CD4-positive, alpha-beta T cell treated with Interleukin-17A for 1 hour (primary cell): Measurements from ENCODE around the gene IL33.

ENCODE experiments used
- DNase-seq: peaks from one replicate; pipeline ENCODE4 v3.0.0-alpha.2; 2020

Gene IL33

DNA sequence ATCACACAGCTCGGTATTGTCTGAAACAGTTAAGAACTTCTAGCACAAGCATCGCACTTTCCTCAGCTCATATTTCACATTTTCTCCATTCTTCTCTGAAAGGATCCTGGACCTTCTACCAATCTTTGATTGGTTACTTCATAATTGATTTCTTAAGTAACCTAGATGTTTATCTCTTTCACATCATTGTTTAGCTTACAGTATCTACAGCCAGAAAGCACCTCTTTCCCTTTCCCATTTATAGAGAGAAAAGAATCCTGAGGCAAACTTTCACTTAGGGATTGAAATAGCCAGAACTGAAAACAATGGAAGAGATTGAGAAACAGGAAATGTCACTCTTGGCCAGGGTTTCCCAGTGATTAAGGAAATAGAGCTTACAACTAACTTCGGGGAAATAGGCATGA is 2.5 kb downstream of the IL33 start:
- no peak for DNase-seq

DNA sequence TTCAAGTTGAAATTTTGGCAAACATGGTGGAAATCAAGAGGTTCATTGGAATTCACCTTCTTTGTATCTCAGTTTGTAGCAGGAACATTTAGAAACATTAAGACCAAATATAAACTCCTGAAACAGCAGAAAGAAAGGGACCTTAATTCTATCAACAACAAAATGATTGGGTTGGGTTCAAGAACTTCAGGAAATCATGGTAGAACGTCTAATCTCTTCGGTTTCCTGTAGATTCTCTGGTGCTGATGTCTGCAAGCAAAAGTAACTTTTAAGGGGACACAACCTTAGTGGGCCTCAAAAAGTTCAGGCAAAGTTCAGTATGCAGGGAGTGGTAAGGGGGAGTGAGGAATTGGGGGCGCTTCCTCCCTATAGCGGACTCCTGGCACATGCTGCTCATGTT is 3.4 kb downstream of the IL33 start:
- DNase-seq: no peak

DNA sequence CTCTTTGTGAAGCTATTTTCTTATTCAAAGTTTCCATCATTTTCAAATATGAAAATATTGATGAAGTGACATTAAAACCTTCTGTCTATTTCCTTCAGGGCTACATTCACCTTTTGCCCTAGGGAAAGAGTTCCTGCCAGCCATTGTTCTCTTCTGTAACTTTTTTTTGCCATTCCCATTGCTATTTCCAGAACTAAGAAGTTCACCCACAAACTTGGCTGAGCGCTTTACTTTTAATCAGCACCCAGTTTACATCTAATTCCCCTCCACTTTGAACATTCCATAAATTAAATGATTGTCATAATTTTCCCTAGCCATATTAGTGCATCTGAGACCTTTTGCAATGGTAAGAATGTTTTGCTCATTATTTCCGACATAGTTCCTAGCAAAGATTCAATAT is 4.4 kb downstream of the IL33 start:
- no peak for DNase-seq

DNA sequence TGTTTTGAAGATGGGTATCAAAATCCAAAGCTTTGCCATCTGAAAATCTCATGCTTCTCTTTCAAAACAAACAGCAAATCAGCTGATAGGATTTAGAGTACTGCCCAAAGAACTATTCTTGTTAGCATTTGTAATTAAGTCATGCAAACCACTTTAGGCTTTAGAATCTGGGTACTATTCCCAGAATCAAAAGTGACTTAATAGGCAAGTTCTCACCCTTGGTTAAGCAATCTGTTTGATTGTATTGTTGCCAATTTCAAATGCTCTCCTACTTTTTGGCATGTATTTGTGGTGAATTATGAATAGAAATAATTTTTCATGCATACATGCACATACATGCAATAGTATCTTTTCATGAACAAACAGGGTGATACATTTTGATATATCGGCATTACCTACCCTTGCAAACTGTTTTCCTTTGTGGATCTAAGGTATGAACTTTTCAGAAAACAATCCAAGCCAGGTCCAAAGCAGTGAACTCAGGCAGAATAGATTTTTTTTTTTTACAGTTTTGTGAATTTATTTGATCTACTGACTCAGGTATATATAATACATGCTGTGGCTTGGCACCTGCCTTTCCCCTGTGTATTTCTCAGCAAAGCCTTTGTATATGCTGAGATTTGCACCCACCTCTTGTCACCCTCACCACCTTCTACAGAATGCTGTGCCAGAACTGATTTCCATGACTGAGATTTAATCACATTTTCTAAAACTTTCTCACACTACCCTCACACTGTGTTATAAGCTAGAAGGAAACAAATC is 9.0 kb downstream of the IL33 start:
- no peak for DNase-seq

DNA sequence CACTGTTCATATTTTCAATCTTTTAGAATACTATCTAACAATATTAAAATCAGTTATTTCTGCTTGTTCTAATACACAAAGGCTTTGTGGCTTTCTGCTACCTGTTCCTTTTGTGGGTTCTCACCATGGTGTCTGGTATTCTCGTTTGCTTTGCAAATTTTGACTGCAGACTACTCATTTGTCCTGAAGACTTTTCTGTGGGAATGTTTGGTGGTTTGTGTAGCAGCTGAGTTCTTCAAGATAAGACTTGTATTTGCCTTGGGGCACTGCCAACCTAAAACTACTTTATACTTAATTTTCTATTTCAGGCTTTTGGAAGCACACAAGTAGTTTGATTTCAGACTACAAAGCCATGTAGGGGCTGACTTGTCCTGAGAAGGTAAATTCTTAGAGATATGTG is 11.1 kb downstream of the IL33 start:
- DNase-seq: no peak

DNA sequence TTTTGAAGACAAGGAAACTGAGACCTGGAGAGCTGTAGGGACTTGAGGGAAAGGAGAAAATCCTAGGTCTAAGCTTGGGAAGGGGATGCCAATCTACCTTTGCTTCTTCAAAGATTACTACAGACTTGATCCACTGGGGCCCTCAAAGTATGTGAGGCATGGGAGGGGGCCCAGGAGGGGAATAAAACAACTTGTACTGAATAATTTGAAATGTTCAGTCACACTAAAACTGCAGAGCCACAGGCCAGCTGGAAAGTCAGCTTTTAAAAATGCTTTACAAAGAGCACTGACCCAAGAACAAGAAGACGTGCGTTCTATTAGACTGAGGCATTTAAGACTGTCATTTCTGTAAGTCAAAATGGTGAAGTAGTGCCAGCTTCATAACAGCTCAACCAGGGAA is 13.6 kb downstream of the IL33 start:
- DNase-seq: no peak

DNA sequence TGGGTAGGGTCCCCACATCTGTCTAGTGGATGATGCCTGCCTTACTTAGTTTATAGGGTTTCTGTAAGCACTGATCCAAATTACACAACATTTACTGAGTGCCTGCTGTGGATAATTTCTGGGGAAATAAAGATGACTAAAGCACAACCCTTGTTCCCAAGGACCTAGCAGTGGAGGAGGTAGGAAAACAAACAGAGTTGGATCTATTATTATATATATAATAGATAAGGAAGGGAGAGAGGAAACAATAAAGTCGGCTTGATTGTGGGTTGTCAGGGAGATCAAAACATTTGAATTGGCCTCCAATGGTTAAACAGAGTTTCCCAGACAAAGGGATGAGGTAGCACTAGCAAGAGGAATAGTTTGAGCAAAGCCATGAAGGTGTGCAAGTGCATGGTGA is 14.0 kb downstream of the IL33 start:
- DNase-seq: no peak

DNA sequence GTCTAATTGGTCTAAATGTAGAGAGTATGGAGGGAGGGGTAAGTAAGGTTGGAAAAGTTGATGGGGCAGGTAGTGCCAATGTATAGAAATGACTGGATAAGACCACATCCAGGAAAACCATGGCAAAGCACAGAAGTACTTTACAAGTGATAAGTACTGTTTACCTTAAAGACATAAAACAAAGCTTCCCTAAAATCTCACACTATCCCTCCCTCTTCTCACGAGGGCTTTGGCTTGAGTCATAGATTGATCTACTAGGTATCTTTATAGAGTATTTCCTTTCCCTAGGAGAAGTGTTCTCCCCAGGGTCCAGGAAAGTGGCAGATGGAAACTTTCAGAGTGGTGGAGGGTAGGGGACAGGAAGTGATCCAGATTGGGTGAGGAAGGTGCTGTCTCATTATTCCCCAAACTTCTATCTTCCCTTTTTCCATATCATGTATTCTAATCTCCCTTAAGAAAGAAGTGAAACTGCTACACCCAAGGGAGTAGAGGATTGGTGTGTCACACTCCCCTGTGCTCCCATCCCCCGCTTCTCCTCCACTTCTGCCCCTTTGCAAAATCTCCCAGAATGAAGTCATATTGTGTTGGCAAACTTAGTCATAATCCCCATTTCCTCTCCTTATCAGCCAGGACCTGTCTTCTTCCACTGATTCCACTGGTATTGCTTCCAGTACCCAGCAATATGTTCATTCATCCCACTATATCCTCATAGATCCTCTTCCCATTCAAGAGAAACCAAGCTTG is 14.6 kb downstream of the IL33 start:
- no peak for DNase-seq

DNA sequence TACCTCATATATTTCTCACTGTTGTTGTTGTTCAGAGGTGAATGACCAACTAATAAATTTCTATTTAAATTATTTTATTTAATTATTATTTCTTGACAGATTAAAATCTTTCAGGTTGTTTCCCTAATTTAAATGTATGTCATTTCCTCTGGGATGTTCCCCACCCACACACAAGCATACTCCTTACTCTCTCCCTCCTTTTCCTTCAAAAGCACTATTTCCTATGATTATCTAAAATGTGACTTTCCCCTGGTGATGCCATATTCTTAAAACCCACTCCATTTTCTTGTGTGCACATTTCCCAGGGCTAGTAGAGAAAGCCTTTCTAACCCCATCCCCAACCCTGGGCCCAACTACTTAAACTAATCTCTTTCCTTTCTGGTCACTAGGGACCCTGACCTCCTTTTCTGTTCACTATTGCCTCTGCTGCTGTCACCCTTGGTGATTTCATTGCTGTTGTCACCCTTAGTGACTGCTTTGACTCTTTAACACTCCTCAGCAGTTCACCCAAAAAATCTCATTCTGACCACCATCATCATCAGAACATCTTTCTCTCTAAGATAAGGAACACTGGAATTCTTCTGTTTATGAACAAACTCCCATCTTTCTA is 16.8 kb downstream of the IL33 start:
- no peak for DNase-seq

DNA sequence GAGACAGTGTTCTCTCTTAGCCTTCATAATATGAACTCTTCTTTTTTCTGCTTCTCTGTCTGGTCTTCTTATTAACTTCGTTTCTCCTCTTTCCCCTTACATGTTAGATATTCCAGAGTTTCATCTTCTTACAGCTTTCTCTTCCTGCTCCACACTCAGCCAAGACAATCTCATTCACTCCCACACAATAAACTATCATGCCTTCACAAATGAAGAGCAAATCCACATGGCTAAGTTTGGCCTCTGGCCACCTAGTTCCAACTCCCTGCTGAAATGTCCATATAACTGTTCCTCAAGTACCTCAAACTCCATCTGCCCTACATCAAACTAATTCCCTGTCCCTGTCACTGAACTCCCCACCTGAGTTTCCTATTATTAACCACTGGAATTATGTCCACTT is 18.4 kb downstream of the IL33 start:
- no peak for DNase-seq

DNA sequence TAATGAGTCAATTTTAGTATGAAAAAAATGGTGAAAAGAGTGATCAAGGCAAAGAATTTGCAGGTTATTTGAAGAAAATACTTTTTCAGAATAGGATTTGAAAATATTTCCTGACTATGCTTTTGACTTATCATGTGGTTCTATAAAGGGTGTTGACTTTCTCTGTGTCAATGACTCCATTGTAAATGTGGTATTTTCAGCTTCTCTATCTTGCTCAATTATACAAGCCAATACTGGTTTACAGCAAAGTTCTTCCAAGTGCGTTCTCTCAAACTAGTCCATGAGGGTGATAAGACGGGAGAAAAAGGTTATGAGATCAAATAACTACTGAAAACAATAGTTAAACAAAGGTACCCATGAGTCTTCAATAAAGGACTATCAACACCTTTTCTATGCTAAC is 21.7 kb downstream of the IL33 start:
- no peak for DNase-seq

DNA sequence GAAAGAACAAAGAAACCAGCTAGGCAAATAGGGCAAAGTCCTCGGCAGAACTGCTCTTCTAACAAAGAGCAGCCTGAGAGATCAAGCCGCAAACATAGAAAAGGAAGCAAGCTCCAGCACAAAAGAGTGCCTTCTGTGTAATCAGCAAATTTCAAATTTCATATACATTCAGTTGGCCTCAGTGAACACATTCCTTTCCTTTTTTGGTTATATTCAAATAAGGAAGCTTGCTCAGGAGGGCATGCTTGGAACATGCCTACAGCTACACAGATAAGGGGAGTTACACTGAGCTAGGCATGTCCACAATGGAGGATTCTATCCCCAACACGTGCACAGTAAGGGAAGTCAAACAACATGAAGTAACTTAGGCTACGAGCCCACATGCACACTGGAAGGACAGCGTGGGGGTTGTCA is 23.4 kb downstream of the IL33 start:
- DNase-seq: no peak

DNA sequence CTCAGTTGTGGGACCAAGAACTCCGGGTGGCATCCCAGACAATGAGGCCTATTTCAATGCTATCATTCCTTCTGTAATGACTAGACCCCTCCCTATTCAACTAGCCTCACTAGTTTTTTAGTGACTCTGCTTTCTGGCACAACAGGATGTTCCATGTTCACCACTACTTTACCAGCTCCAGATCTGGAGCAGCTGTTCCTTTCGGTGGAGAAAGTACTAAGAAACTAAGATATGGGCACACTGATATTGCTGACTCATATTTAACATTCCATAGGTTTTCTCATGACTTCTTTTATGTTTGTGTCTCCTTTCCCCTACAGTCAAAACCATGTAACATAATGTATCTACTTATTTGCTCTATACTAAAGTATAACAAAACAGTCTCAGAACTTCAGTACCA is 24.1 kb downstream of the IL33 start:
- no peak for DNase-seq

DNA sequence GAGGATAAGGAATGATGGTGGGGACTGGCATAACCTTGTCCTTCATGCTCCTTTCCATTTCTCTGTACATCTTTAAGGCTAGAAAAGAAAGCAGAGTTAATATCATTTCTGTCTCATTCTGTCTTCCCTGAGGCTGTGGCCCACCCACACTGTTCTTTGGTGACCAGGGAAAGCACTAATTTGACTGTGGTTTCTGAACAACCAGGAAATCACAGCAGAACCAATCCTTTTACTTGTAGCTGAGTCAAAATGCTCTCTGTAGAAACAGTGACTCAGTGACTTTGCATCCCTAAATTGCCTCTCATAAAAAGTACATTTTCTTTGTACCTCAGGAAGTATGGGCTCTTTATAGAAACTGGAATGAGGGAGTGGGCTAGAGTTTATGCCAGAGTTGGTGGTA is 28.1 kb downstream of the IL33 start:
- no peak for DNase-seq

DNA sequence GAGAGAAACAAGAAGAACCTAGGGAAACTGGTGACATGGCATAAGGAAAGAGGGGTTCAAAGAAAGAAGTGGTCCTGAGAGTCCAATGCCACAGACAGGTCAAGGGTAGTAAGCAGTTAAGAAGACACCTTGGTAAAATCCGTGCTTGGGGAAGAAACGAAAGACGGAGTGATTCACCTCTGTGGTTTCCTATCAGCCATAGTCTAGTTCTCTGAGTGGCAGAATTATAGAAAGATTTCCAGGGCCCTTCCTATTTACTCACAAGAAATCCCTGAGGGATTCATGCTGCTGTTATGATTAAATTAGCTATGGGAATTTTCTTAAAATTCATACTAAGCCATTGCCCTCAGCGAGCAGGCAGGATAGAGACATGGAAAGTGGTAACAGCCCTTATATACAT is 31.7 kb downstream of the IL33 start:
- DNase-seq: no peak

DNA sequence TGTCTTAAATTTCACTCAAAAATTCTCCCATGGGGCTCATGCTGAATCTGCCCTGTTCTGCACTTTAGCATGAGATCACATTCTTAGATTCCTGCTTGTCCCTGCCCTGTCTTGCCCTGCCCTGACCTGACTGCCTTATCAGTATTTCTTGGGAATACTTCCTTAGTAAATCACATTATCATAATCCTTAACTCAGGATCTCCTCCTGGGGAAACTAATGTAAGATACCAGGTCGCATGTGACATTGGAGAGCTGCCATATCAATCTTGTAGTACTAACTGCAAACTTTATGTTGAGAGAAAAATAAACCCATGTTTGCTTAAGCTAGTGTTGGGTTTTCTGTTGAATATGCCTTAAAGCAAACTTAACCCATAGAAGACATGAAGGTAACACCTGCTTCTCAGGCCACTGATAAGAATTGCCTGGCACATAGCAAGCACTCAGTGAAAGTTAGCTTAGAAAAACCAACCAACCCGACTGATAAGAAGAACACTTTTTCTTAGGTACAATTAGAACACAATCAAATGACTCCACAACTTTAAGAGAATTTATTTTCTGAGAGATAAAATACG is 53.3 kb downstream of the IL33 start:
- no peak for DNase-seq

DNA sequence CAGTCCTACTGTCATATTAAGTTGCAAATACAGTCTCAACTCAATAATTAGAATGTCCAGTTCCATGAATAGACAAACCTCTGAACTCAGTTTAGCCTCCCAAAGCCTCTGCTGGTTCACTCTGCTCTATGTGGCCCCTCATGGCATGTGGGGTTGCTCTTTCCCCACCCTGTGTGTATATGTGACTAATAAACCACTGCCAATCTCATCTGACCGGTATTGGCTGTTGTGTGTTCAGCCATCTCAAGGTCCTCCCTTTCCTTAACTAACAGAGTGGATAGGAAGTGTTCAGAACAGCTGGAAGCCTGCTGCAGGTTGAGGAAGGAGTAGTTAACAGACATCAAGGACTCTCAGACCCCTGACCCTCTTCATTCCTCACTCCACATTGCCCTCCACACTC is 55.3 kb downstream of the IL33 start:
- no peak for DNase-seq

DNA sequence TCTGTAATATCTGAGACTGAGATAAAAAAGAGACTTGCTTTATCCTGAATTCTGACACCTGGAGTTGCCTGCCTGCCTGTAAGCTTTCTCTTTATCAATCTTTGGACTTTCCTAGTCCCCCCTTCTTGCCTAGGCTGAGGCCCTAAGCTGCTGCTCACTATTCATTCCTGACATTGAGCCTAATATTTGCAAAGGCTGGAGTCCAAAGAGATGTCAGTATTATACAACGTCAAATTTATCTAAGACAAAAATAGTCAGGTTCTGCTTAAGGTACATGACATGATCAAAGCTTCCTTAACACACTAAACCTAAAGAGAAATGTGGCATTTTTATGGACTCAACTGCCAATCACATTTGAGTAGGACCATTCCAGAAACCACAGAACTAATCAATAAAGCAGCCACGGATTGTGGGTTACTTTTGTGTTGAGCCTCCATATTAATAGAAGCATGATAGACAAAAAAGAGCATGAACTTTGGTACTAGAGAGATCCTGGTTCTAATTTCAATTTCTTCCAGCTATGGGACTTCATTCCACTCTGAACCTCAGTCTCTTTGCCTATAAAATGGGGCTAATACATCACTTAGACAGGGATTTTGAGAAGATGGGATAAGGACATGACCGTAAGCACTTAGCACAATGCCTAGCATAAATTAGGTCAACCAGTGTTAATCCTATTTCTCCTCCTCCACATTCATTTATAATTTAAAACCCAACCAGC is 56.1 kb downstream of the IL33 start:
- no peak for DNase-seq

DNA sequence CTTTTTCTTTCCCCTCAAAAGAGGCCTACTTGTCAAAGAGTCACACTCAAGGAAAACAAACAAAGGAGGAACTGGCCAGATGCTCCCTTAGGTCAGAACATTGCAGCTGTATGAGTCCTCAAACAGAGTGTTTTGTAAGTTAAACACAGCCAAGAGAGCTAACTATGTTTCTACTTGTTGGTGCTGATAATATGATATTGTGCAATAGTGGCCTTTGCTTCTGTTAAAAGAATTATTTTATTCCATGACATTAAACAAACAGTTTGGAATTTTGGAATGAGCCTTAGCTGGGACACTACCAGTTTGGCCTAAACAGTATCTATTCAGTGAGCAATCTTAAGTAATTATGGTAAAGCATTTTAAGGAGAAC is 56.6 kb downstream of the IL33 start:
- no peak for DNase-seq

DNA sequence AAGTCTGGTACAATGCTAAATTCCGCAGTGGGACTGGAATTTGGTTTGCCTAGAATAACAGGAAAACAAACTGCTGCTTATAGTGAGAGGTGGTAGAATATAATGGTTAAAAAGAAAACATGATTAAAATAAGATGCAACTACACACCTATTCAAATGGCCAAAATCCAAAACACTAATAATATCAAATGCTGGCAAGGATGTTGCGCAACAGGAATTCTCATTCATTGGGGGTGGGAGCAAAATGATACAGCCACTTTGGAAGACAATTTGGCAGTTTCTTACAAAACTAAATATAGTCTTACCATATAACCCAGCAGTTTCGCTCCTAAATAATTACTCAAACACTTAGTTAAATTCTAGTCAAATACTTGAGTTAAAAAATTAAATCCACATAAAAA is 61.8 kb downstream of the IL33 start:
- no peak for DNase-seq

DNA sequence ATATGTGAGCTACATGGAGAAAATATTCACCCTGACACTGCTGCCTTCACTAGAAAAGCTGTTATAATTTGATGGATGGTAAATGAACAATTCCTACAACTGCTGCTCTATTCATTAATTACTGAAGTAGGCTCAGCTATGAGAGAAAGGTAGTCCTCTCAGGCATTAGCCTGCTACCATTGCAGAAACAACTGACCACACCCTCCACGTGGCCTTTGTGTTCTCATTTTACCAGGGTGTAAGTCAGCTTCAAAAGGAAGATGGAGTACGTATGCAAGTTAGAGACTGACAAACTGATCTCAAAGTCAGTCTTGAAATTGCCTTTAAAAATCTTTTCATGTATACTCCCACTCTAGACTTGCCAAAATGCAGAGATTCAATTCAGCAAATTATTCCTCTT is 86.3 kb downstream of the IL33 start:
- no peak for DNase-seq

DNA sequence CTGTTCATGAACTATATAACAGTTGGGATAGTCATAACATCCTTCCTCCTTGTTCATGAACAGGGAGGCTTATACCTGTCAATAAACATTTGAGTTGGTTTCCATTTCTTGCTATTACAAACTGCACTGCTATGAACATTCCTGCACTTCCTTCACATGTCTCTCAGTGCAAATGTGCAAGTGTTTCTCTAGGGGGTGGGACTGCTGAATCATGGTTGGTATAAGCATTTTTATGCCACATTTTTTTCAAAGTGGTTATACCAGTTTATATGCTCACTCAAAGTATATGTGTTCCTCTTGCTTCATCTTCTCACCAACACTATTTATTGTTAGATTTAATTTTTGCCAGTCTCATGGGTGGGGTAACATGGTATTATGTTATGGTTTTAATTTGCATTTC is 86.8 kb downstream of the IL33 start:
- DNase-seq: no peak

DNA sequence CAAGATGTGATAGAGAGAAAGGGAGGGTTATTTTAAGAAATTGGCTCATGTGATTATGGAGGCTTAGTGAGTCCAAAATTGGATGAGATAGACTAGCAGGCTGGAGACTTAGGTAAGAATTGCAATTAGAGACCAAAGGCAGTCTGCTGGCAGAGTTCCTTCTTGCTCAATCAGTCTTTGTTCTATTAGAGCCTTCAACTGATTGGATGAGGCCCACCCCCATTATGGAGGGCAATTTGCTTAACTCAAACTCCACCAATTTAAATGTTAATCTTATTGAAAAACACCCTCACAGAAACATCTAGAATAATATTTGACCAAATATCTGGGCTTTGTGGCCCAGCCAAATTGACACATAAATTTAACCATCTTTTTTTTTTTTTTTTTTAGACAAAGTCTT is 88.6 kb downstream of the IL33 start:
- DNase-seq: no peak
